Measurements from ENCODE around the gene UBASH3A. TPM values are rescaled to one million over a fixed set of nuclear protein-coding genes. Genes with fewer than 3 reads are reported as not detected.

UBASH3A gene
- total RNA-seq, 3 donors from 2014 or later: 0.60 to 2.5 (median 1.8) TPM

GRCh38 chr21:42475526-42476387 is 72.1 kb downstream of the UBASH3A start:
- peaks cover 18% of the 10 kb centered on the region for H3K4me1 ChIP-seq (ENCODE audit: low read depth)
- ATAC-seq (no peak), DNase-seq (peak in 1 of 3 donors; percentile 10)
- no peak overlapping the region for H3K4me3 ChIP-seq
- no peaks in the 10 kb centered on the region for H3K36me3 ChIP-seq (ENCODE audit: low read depth)
- no peaks in the 10 kb centered on the region for H3K9me3 ChIP-seq
- TF ChIP-seq CTCF (IDR thresholded peaks at IDR 0.05): no peak
- intact Hi-C loops (cut with DNase I, micrococcal nuclease): no loop called here

- H3K36me3 ChIP-seq (ENCODE audit: low read depth): no peaks in the 10 kb centered on the region
- TF ChIP-seq CTCF (IDR thresholded peaks at IDR 0.05): no peak
- ATAC-seq (no peak), DNase-seq (peak in 1 of 3 donors; percentile 2)
- intact Hi-C loops (cut with DNase I, micrococcal nuclease): no loop called here
- no peaks in the 10 kb centered on the region for H3K9me3 ChIP-seq
- H3K4me3 ChIP-seq: no peak overlapping the region
- H3K4me1 ChIP-seq (ENCODE audit: low read depth): peaks cover 18% of the 10 kb centered on the region
Observed at GRCh38 chr21:42476388-42477331, 73.0 kb downstream of the UBASH3A start.

- H3K9me3 ChIP-seq: no peaks in the 10 kb centered on the region
- intact Hi-C loops (cut with DNase I, micrococcal nuclease): no loop called here
- DNase-seq (no peak), ATAC-seq (no peak)
- H3K4me1 ChIP-seq (ENCODE audit: low read depth): peaks cover 16% of the 10 kb centered on the region
- no peak overlapping the region for H3K4me3 ChIP-seq
- H3K36me3 ChIP-seq (ENCODE audit: low read depth): no peaks in the 10 kb centered on the region
- no peak for TF ChIP-seq CTCF (IDR thresholded peaks at IDR 0.05)
Observed at GRCh38 chr21:42478504-42478903, 74.8 kb downstream of the UBASH3A start.

- peaks cover 8% of the 10 kb centered on the region for H3K4me1 ChIP-seq (ENCODE audit: low read depth)
- intact Hi-C loops (cut with DNase I, micrococcal nuclease): no loop called here
- no peaks in the 10 kb centered on the region for H3K36me3 ChIP-seq (ENCODE audit: low read depth)
- H3K9me3 ChIP-seq: no peaks in the 10 kb centered on the region
- TF ChIP-seq CTCF (IDR thresholded peaks at IDR 0.05): no peak
- DNase-seq (no peak), ATAC-seq (no peak)
- H3K4me3 ChIP-seq: no peak overlapping the region
Observed at GRCh38 chr21:42479582-42479981, 75.9 kb downstream of the UBASH3A start.

- no peak for TF ChIP-seq CTCF (IDR thresholded peaks at IDR 0.05)
- no peaks in the 10 kb centered on the region for H3K9me3 ChIP-seq
- H3K4me3 ChIP-seq: no peak overlapping the region
- DNase-seq (no peak), ATAC-seq (no peak)
- intact Hi-C loops (cut with DNase I, micrococcal nuclease): no loop called here
- H3K36me3 ChIP-seq (ENCODE audit: low read depth): no peaks in the 10 kb centered on the region
- H3K4me1 ChIP-seq (ENCODE audit: low read depth): peaks cover 4% of the 10 kb centered on the region
Observed at GRCh38 chr21:42480736-42481135, 77.0 kb downstream of the UBASH3A start.
